Osteoblast (primary cell): ENCODE data around the gene CCDC116. TPM values are rescaled to one million over a fixed set of nuclear protein-coding genes. Genes with fewer than 3 reads are reported as not detected.
"Not testable (repeated sequence)": the region's sequence is repeated elsewhere in the genome, so short reads cannot be mapped to it uniquely, and the experiment has no call there.

Experiments
- DNase-seq: peaks from one replicate; pipeline ENCODE4 v3.0.0; 2011; ENCODE audit warnings: low spot score, mixed read lengths; ENCODE audit not compliant: insufficient read length; ENCODE audit errors: missing footprints
- H2AFZ ChIP-seq: 2 replicates; pipeline ENCODE4 v1.6.0; 2011; ENCODE audit warnings: mild to moderate bottlenecking, low read length
- H3K27ac ChIP-seq: 2 replicates; pipeline ENCODE4 v1.5.1; 2011; ENCODE audit warnings: mild to moderate bottlenecking, low read depth, low read length, moderate library complexity
- H3K27me3 ChIP-seq: 2 replicates; pipeline ENCODE4 v1.6.0; 2012; ENCODE audit warnings: mild to moderate bottlenecking, control low read depth, inconsistent platforms, low read length, moderate library complexity; ENCODE audit not compliant: insufficient read depth
- H3K36me3 ChIP-seq: 2 replicates; pipeline ENCODE4 v1.5.1; 2011; ENCODE audit warnings: mild to moderate bottlenecking, low read length, control low read depth, moderate library complexity; ENCODE audit not compliant: insufficient read depth
- H3K4me1 ChIP-seq: 2 replicates; pipeline ENCODE4 v1.5.1; 2011; ENCODE audit warnings: mild to moderate bottlenecking, low read length, control low read depth, moderate library complexity; ENCODE audit not compliant: insufficient read depth
- H3K4me2 ChIP-seq: 2 replicates; pipeline ENCODE4 v1.6.0; 2011; ENCODE audit warnings: mild to moderate bottlenecking, low read length; ENCODE audit not compliant: insufficient read depth
- H3K4me3 ChIP-seq: fragments of 200-600 bp; sonication (generic); 3 replicates; pipeline ENCODE4 v1.5.1; 2012; ENCODE audit warnings: mild to moderate bottlenecking, low read length, inconsistent platforms; ENCODE audit not compliant: insufficient read depth
- H3K79me2 ChIP-seq: 2 replicates; pipeline ENCODE4 v1.6.0; 2012; ENCODE audit warnings: mild to moderate bottlenecking, low read length, control low read depth, inconsistent platforms; ENCODE audit not compliant: insufficient read depth
- H3K9me3 ChIP-seq: 2 replicates; pipeline ENCODE4 v1.5.1; 2011; ENCODE audit warnings: low read depth, low read length, control low read depth
- H4K20me1 ChIP-seq: 2 replicates; pipeline ENCODE4 v1.6.0; 2012; ENCODE audit warnings: mild to moderate bottlenecking, low read length, control low read depth; ENCODE audit not compliant: insufficient read depth
- CTCF ChIP-seq: IDR thresholded peaks from 2 replicates; pipeline ENCODE4 v1.5.1; 2011; ENCODE audit warnings: mild to moderate bottlenecking, low read depth, low read length, moderate library complexity; ENCODE audit errors: extremely low read depth
- total RNA-seq: library from RNA; depleted of rRNA; stranded (reverse); fragments of >200 nt; gene quantifications from 2 replicates; pipeline ENCODE4 v1.2.3, GENCODE V29; 2012

CCDC116 gene
- total RNA-seq, 1 donor = 0.36 TPM

GRCh38 chr22:21642584-21643448 lies 10.3 kb downstream of the CCDC116 start:
- H3K79me2 ChIP-seq = peaks cover 14% of the 10 kb centered on the region
- H3K27me3 ChIP-seq = no peaks in the 10 kb centered on the region
- peak; percentile 96 for DNase-seq
- peak overlapping the region; percentile 99 for H3K4me2 ChIP-seq
- peak overlapping the region; percentile 89 for H2AFZ ChIP-seq
- peaks cover 7% of the 10 kb centered on the region for H4K20me1 ChIP-seq
- H3K27ac ChIP-seq = peak overlapping the region; percentile 66
- H3K4me1 ChIP-seq = peaks cover 16% of the 10 kb centered on the region
- H3K4me3 ChIP-seq = peak overlapping the region; percentile 89
- no peaks in the 10 kb centered on the region for H3K36me3 ChIP-seq
- H3K9me3 ChIP-seq = no peaks in the 10 kb centered on the region
- peak; percentile 53 for TF ChIP-seq CTCF

- no peak for TF ChIP-seq CTCF
- peak; percentile 62 for DNase-seq
- no peak overlapping the region for H3K27ac ChIP-seq
- peak overlapping the region; percentile 99 for H3K4me2 ChIP-seq
- no peak overlapping the region for H2AFZ ChIP-seq
- peaks cover 7% of the 10 kb centered on the region for H4K20me1 ChIP-seq
- peaks cover 14% of the 10 kb centered on the region for H3K79me2 ChIP-seq
- peak overlapping the region; percentile 89 for H3K4me3 ChIP-seq
- H3K9me3 ChIP-seq = no peaks in the 10 kb centered on the region
- H3K36me3 ChIP-seq = peaks cover under 1% of the 10 kb centered on the region
- H3K27me3 ChIP-seq = no peaks in the 10 kb centered on the region
- H3K4me1 ChIP-seq = peaks cover 16% of the 10 kb centered on the region
Measured at GRCh38 chr22:21643533-21644357, 11.2 kb downstream of the CCDC116 start.

- H3K4me1 ChIP-seq = peaks cover 16% of the 10 kb centered on the region
- not testable (repeated sequence) for DNase-seq
Measured at GRCh38 chr22:21645513-21645912, 13.0 kb downstream of the CCDC116 start.

GRCh38 chr22:21646608-21647590 lies 14.3 kb downstream of the CCDC116 start:
- Histone ChIP-seq H3K27me3 (no peaks in the 10 kb centered on the region), H3K36me3 (peaks cover 5% of the 10 kb centered on the region), H3K4me2 (no peak overlapping the region), H3K4me3 (no peak overlapping the region), H3K4me1 (peaks cover 12% of the 10 kb centered on the region), H4K20me1 (peaks cover 7% of the 10 kb centered on the region), H3K27ac (no peak overlapping the region), H3K79me2 (peaks cover 14% of the 10 kb centered on the region), H3K9me3 (no peaks in the 10 kb centered on the region), H2AFZ (no peak overlapping the region)
- peak; percentile 96 for DNase-seq
- TF ChIP-seq CTCF = peak; percentile 91

More at GRCh38 chr22:21645513-21645912, 13.0 kb downstream of the CCDC116 start:
- H4K20me1 ChIP-seq, H3K36me3 ChIP-seq, H2AFZ ChIP-seq, H3K27me3 ChIP-seq, H3K4me2 ChIP-seq, H3K27ac ChIP-seq, H3K4me3 ChIP-seq, H3K9me3 ChIP-seq: not testable (repeated sequence)
- H3K79me2 ChIP-seq = peaks cover 14% of the 10 kb centered on the region
